GM19452 (cell line): ENCODE results near the gene ALOX5AP.

Experiments used
- ATAC-seq: cut with Tn5 transposase; IDR thresholded peaks from one replicate; pipeline ENCODE4 v1.9.1; 2021; ENCODE audit not compliant: unreplicated experiment

The ALOX5AP gene

DNA sequence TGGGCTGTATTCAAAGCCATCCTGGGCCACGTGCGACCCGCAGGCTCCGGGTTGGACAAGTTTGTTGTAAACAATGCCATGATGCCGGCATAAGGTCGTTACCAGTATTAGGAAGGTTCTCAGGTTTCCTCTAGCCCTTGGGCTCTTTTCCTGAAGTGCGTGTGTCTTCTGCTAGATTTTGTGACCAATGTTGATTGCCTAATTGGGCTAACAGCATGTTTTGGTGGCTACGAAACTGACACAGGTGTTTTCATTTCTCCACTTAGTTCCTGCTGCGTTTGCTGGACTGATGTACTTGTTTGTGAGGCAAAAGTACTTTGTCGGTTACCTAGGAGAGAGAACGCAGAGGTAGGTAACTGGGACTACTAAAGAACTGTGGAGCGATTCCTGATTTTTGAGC is 20.3 kb downstream of the ALOX5AP start:
- ATAC-seq: no peak

DNA sequence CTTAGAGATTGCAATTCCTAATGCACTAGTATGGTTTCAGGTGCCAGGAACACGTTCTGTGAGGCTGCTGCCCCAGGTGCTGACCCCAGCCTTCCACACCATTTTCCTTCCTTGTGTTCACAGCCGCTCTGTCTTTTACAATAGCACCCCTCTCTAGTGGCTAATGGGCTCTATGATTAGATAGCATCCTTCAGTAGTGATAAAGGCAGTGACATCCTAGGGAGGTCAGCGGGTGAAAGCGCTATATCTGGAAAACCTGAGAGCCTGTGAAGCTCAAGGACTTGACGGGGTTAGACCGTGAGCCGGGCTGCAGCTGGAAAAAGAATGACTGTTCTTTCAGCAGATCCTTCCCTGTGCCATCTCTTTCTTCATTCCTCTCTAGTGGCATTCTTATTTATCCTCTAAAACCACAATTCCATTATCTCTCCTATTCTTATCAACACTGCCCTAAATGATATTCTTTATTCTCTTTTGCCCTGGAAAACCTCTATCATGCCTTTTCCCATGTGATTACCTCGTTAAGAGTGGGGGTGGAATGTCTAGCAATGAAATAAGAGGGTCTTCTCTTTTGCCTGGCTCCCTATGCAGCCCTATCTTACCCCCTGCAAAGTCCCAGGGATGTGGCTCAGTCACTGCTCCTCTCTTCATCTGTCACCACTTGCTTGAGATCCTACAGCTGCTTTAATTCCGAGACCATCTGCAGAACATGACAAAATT is 21.8 kb downstream of the ALOX5AP start:
- ATAC-seq: no peak

DNA sequence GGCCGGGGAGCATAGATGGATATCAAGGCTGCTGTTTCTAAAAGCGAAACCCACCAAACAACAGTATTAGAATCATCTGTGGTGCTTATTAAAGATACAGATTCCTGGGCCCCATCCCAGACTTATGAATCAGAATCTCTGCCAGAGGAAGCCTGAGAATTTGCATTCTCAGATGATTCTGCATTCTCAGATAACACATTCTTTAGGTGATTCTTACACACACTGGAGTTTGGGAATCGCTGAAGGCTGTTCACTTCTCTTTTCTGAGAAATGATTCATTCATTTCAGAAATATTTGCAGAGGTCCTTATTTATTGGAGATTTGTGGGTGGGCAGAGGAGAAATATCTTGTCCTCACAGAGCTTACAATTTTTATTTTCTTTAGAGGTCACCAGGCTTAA is 24.4 kb downstream of the ALOX5AP start:
- no peak for ATAC-seq

DNA sequence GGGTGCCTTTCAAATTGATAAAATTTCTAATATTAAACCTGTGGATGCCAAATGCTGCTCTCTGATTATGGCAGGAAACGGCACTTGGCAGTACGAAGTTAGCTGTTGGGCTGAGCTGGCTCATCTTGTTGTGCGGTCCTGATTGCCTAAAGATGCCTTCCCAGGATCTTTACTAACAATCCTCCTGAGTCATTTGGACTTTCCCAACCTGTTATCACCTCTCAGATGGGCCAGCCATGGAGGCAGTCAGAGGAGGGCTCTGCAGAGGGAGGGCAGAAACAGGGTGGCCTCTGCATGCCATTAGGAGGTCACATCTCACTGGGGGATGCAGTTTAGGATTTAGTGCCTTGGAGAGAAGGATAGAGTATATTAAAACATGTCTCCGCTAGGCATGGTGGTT is 27.3 kb downstream of the ALOX5AP start:
- no peak for ATAC-seq

DNA sequence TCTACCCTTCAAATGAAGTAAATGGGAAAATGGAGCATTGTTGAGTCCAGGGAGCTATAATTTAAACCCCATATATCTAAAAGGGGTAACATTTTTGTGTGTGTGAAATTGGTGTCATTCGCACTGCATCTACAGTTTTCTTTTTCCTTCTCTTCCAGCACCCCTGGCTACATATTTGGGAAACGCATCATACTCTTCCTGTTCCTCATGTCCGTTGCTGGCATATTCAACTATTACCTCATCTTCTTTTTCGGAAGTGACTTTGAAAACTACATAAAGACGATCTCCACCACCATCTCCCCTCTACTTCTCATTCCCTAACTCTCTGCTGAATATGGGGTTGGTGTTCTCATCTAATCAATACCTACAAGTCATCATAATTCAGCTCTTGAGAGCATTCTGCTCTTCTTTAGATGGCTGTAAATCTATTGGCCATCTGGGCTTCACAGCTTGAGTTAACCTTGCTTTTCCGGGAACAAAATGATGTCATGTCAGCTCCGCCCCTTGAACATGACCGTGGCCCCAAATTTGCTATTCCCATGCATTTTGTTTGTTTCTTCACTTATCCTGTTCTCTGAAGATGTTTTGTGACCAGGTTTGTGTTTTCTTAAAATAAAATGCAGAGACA is 28.6 kb downstream of the ALOX5AP start:
- no peak for ATAC-seq

DNA sequence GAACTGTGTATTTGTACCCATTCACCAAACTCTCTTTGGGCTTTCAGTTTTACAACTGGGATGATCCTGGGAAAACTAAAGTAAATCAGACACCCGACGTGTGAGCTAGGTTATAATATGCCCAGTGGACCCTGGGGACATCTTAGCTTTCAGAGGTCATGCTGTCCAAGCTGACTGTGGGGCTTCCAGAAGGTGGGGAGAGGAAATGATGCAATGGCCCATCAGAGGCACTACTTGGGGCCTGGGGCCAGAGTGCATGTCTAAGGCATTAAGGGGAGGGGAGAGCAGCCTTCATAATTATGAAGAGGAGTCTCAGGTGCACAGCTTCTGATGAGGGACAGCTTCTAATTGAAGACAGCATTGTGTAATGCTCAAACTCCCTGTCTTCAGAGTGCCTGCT is 30.9 kb downstream of the ALOX5AP start:
- no peak for ATAC-seq

DNA sequence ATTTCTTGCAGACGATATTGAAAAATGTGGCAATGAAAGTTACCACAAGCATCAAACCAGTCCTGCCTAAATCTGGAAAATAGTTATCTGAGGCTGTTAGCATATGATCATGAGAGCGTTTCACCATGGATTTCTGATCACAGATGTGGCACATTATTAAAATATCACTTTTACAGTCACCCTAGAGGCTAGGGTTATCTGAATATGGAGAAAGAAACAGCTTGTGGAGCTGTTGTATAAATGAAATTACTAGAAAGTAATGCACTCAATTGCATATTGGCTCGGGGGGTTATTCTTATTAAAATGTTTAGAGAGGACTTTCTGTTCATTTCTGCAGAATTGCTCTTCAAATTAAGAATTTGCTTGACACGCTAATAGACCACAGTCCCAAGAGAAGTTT is 35.6 kb downstream of the ALOX5AP start:
- no peak for ATAC-seq

DNA sequence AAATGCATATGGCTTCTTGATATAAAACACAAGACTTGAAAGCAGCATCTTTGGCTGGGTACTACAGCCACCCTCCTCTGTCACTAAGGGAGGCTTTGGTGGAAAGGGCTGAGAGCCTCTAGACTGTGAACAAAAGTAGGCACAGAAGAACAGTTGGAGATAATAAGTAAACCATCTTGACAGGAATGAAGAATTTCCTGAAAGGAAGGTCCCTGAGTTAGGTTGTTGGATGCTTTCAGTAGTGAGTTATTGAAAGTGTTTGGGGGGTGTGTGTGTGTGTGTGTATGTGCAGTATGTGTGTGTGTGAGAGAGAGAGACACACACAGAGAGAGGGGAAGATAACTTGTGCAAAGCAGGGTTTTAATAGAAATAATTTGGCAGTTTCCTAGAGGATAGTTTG is 38.2 kb downstream of the ALOX5AP start:
- no peak for ATAC-seq

DNA sequence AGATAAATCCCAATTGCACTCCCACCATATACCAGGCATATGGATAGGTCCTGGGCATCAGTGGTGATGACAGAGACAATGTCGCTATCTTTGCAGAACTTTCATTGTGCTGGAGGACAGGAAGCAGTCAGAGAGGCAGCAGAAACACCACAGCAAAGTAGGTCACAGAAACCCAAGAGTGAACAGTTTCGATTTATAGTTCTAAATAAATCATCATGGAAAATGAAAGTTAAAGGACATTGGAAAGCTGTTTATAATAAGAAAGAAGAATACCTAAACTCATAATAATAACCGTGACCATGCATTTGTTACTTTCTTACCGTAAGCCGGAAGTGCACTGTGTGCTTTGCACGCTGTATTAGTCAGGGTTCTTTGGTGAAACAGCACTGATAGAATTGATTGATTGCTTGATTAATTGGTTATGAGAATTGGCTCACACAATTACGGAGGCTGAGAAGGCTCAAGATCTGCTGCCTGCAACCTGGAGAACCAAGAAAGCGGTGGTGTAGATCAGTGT is 38.9 kb downstream of the ALOX5AP start:
- ATAC-seq: no peak

DNA sequence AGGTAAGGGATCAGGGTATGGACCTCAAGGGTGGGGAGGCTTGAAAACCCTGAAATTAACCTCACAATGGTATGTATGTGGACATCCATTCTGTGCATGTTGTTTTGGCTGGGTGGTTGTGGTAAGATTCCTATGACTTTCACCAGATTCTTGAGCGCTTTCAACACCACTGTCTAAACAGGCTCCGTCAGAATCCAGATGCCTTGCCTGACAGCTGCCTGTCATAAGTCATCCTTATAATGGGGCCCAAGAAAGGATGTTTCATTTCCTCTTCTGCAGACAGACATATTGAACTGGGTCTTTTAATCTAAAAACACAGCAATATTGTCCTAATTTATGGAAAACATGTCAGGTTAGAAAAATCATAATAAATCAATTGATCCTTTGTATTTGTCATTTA is 41.3 kb downstream of the ALOX5AP start:
- ATAC-seq: no peak

DNA sequence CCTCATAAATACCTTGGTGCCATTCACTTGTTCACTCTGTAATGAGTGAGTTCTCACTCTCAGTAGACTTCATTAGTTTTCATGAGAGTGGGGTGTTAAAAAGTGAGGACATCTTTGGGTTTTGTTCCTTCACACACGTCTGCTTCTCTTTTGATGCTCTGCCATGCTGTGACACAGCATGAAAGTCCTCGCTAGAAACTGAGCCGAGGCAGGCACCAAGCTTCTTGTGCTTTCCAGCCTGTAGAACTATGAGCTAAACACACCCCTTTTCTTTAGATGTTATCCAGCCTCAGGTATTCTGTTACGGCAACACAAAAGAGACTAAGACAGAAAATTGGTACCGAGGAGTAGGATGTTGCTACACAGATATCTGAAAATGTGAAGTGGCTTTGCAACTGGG is 43.7 kb downstream of the ALOX5AP start:
- ATAC-seq: no peak

DNA sequence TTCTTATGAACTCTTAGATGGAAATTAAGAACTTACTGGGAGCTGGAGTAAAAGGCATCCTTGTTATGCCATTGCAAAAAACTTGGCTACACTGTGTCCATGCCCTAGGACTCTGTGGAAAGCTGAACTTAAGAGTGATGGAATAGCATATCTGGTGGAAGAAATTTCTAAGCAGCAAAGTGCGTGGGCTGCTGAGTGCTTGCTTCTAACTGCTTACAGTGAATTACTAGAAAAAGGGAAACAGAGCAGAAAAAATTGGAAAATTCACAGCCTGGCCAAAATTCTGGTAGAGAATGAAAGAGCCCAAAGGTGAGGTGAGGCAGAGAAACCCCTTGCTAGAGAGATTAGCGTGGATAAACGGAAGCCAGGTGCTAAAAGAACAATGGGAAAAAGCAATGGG is 44.3 kb downstream of the ALOX5AP start:
- ATAC-seq: no peak

DNA sequence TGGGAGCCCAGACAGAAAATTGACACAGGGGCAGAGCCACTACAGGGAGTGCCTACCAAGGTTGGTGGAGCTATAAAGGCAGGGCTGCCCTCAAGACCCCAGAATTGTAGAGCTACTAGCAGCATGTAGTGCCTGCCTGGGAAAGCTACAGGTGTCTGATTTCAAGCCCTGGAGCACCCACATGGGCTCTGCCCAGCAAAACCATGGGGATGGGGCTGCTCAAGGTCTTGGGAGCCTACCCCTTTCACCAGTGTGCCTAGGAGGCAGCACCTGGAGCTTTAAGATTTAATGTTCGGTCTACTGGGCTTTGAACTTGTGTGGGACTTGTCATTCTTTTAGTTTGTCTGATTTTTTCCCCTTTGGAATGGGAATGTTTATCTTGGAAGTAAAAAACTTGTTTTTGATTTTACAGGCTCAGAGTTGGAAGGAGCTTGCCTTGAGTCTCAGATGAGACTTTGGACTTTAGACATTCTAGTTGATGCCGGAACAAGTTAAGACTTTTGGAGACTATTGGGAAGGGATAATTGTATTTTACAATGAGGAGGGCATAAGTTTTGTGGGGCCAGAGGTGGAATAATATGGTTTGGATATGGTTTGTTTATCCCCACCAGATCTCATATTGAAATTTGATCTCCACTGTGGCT is 45.1 kb downstream of the ALOX5AP start:
- no peak for ATAC-seq

DNA sequence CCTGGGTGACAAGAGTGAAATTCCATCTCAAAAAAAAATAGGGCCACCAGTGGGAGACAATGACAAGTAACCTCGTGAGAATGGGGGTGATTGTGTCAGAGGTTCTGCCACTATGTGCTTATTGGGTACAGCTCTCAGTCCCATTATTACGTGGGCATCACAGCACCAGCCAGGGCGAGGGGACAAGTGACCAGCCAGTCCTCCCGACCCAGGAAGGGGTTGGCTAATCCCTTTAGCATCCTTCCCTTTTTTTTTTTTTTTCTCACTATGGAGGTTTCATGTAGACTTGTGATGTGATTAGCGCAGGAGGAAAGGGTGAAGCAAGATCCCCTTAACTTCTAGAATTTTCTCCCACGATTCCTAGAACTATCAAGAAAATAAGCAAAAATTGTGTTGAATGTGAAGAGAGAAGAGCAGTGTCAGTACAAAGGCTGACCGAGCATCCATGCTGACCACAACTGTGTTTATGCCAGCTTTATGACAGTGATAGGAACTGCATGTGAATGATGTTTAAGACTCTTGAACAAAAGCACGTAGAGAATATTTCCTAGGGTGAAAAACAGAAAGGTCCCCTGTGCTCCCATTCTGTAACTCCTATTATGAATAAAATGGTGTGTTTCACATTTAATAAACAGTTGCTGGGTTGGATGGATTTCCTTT is 50.0 kb downstream of the ALOX5AP start:
- no peak for ATAC-seq

DNA sequence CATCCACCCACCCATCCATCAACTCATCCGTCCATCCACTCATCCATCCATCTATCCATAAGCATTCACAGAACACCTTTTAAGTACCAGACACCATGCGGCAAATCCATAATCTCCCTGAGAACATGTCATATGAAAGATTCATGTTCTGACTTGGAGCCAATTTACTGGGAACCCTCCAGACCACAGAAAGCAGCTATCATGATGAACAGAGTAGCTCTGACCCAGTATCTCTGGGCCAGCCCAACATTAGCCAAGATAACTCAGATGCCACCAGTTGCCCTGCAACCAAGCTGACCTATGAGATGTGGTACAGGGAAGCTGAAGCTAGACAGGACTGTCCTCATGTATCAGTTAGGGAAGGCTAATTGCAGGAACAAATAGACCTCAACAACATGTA is 51.3 kb downstream of the ALOX5AP start:
- no peak for ATAC-seq

DNA sequence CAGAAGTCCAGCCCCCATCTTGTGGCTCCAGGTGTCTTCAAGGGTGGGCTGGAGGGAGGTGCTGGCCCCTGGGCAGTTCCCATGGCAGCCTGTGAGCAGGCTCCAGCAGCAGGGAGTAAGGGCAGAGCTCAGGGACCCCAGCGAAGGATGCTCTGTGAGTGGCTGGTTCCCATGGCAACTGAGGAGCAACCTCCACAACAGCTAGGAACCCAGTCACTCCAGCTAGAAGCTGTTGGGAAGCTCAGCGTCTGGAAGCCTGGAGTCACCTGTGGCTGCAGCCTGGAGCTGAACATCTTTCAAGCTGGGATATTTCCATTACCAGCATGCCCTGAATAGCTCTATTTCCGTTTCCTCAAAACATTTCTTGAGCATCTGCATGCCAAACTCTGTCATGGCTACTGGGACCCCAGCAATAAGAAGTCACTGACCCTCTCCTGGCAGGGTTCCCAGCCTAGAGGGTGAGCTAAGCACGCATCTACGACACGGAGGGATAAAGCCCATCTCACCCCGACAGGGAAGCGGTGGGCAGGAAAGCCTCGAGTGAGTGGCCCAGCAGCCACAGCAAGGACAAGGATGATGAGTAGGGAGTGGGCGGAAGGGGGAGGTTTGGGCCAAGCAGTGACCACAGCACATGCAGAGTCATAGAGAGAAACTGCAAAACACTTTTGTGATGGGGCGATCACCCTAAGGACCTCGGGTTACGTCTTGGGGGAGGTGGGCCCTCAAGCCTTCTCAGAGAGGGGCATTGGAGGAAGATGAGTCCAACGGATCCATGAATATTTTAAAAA is 52.6 kb downstream of the ALOX5AP start:
- ATAC-seq: no peak

DNA sequence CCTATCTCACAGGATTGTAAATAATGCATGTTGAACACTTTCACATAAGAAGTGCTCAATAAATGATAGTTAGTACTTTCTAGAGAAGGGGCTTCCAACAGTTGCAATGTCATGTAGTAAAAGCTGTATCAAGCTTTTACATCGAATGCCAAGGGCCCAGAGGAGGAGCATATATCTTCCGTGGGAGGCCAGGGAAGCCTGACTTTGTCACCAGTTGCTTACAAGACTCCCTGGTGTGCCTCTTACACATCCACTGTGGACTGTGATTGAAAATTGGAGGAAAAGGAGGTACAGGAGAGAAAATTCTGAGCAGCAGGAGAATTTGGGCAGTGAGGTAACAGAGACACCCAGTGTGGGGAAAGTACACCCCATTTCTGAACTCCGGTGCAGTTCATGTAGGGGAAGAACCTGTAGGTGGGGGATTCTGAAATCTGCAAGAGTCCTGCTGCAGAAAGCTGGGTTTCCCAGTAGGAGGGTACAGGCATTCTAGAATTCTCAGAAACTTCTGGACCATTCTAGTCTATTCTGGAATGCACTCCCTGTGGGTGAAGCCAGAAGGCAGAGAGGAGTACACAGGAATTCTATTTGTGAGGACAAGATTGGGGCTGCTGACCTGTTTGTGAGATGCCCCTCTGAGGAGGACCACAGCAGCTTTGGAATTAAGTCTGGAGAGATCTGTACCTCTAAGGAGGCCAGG is 54.0 kb downstream of the ALOX5AP start:
- no peak for ATAC-seq

DNA sequence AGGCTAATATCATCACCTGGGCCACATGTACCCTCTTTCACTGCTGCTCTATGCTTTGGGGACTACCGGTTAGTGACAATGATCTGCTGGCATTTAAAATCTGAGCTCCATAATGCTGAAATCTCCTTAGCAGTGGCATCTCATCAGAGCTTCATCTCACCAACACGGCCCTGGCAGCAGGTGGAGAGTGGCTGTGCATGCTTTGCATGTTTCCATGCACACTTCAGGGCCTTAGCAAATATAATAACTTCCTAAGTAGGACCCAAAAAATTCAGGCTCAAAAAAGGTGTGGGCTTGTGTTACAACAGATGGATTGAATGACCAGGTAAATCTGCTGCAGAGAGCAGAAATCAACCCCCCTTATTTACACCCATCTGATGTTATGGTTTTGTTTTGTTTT is 55.2 kb downstream of the ALOX5AP start:
- ATAC-seq: no peak

DNA sequence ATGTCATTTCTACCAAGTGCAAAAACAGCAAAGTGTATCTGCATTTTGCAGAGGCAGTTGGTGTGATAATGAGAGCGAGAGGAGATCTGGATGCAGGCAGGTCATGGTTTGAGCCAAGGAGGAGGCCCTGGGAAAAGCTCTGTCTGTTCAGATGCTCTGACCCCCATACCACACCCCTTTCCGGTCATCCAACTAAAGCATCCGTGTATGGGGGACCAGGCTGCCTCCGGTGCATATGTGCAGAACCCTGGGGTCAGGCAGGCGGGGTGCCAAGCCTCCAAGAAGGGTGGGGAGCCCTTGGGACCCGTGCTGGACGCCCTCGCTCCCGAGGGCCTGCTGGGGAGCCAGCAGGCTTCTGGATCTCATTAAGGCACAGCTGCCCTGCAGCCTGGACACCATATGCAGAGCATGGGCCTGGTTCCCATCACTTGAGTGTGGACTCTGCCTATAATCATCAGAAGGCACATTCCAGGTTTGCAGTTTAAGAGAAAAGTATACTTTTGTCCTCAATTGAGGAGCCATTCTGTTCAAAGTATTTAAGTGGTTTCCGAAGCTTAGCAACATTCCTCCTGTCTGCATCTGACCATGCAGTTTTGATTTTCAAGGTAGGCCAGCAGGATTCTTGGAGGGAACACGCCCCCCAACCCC is 56.1 kb downstream of the ALOX5AP start:
- no peak for ATAC-seq
